ENCODE results near the gene ZNF141.

DNA sequence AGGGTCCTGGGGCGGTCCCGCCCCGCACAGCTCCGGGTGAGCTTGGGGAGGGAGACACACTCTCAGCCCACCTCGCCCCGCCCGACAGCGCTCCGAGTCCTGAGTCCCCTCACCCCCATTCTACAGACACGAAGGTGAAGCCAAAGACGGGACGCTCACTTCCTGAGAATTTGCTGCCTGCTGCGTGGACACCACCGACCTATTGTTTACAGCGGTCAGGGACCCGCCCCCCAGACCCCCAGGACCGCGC lies 796 bp upstream of the ZNF141 start:
- TF ChIP-seq RARB (CRISPR knock-in tag; IDR thresholded peaks at IDR 0.05) = no peak
- TF ChIP-seq, protein P1, sequence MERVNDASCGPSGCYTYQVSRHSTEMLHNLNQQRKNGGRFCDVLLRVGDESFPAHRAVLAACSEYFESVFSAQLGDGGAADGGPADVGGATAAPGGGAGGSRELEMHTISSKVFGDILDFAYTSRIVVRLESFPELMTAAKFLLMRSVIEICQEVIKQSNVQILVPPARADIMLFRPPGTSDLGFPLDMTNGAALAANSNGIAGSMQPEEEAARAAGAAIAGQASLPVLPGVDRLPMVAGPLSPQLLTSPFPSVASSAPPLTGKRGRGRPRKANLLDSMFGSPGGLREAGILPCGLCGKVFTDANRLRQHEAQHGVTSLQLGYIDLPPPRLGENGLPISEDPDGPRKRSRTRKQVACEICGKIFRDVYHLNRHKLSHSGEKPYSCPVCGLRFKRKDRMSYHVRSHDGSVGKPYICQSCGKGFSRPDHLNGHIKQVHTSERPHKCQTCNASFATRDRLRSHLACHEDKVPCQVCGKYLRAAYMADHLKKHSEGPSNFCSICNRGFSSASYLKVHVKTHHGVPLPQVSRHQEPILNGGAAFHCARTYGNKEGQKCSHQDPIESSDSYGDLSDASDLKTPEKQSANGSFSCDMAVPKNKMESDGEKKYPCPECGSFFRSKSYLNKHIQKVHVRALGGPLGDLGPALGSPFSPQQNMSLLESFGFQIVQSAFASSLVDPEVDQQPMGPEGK (CRISPR knock-in tag; IDR thresholded peaks at IDR 0.05; ENCODE audit: borderline replicate concordance) = no peak
- TF ChIP-seq ISL1 (CRISPR knock-in tag; IDR thresholded peaks at IDR 0.05) = no peak
- no peak for TF ChIP-seq GLIS3 (CRISPR knock-in tag; IDR thresholded peaks at IDR 0.05)
- TF ChIP-seq ZFP30 (CRISPR knock-in tag; IDR thresholded peaks at IDR 0.05) = no peak

Measured in SK-N-SH treated with all-trans-retinoic acid at 6 μM for 48 hours (cell line).